Measurements from ENCODE around the gene DNER.

DNA sequence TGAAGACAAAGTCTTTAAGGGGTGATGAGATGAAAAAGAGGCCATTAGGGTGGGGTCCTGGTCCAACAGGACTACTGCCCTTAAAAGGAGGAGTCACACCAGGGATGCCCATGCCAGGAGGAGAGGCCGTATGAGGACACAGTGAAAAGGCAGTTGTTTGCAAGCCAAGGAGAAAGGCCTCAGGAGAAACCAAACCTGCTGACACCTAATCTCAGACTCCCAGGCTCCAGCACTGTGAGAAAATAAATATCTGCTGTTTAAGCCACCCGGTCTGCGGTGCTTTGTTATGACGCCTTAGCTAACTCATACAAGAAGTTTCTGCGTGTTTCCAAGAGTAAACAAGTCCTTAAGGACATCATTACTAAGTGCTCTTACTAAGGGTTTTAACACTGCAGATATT lies 93.6 kb downstream of the DNER start:
- TF ChIP-seq, protein P1, sequence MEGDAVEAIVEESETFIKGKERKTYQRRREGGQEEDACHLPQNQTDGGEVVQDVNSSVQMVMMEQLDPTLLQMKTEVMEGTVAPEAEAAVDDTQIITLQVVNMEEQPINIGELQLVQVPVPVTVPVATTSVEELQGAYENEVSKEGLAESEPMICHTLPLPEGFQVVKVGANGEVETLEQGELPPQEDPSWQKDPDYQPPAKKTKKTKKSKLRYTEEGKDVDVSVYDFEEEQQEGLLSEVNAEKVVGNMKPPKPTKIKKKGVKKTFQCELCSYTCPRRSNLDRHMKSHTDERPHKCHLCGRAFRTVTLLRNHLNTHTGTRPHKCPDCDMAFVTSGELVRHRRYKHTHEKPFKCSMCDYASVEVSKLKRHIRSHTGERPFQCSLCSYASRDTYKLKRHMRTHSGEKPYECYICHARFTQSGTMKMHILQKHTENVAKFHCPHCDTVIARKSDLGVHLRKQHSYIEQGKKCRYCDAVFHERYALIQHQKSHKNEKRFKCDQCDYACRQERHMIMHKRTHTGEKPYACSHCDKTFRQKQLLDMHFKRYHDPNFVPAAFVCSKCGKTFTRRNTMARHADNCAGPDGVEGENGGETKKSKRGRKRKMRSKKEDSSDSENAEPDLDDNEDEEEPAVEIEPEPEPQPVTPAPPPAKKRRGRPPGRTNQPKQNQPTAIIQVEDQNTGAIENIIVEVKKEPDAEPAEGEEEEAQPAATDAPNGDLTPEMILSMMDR (IDR thresholded peaks at IDR 0.05; ENCODE audit: low read depth, low read length), result no peak
- no peak for TF ChIP-seq POLR2A (IDR thresholded peaks at IDR 0.05; ENCODE audit: extremely low read depth, insufficient read length)
- TF ChIP-seq, protein P2, sequence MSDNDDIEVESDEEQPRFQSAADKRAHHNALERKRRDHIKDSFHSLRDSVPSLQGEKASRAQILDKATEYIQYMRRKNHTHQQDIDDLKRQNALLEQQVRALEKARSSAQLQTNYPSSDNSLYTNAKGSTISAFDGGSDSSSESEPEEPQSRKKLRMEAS (IDR thresholded peaks at IDR 0.05; ENCODE audit: low read depth, low read length), result no peak
- TF ChIP-seq MYC (IDR thresholded peaks at IDR 0.05; ENCODE audit: low read depth, low read length), result no peak

All from NB4 (cell line).